HepG2 (cell line): Measurements from ENCODE around the gene PLCXD1. TPM values are rescaled to one million over a fixed set of nuclear protein-coding genes. Genes with fewer than 3 reads are reported as not detected.

Experiments
- AKAP8 ChIP-seq: sonication (generic); formaldehyde crosslinking; IDR thresholded peaks from 2 replicates; pipeline ENCODE4 v1.5.1; 2020; ENCODE audit warnings: mild to moderate bottlenecking, missing genetic modification reagents
- CSRNP2 ChIP-seq: sonication (generic); formaldehyde crosslinking; conservative IDR thresholded peaks from 2 replicates; pipeline ENCODE4 v1.8.0; 2022; ENCODE audit warnings: low read depth, missing genetic modification reagents
- FOSL2 ChIP-seq: sonication (generic); formaldehyde crosslinking; IDR thresholded peaks from 2 replicates; pipeline ENCODE4 v1.4.0; 2020; ENCODE audit warnings: missing genetic modification reagents
- HNRNPLL ChIP-seq: fragments of 200-400 bp; formaldehyde crosslinking; IDR thresholded peaks from 2 replicates; pipeline ENCODE4 v1.6.1; 2017; ENCODE audit warnings: mild to moderate bottlenecking, low read depth, low read length; ENCODE audit not compliant: poor library complexity, severe bottlenecking
- JARID2 ChIP-seq: sonication (generic); formaldehyde crosslinking; IDR thresholded peaks from 2 replicates; pipeline ENCODE4 v1.8.1; 2023; ENCODE audit warnings: missing genetic modification reagents, inconsistent platforms; ENCODE audit not compliant: insufficient replicate concordance
- NCOA1 ChIP-seq: sonication (generic); formaldehyde crosslinking; IDR thresholded peaks from 2 replicates; pipeline ENCODE4 v1.9.0; 2021; ENCODE audit warnings: missing genetic modification reagents
- NFIC ChIP-seq: IDR thresholded peaks from 2 replicates; pipeline ENCODE4 v1.6.1; 2012; ENCODE audit warnings: mild to moderate bottlenecking, low read length, inconsistent platforms
- RBM39 ChIP-seq: fragments of 200-400 bp; formaldehyde crosslinking; IDR thresholded peaks from one replicate; pipeline ENCODE4 v1.6.1; 2018; ENCODE audit warnings: antibody characterized with exemption, mild to moderate bottlenecking, low read depth, low read length; ENCODE audit not compliant: poor library complexity, severe bottlenecking
- REL ChIP-seq: sonication (generic); formaldehyde crosslinking; conservative IDR thresholded peaks from 2 replicates; pipeline ENCODE4 v1.8.0; 2022; ENCODE audit warnings: mild to moderate bottlenecking, missing genetic modification reagents, moderate library complexity
- SNAPC2 ChIP-seq: sonication (generic); formaldehyde crosslinking; IDR thresholded peaks from 2 replicates; pipeline ENCODE4 v1.8.1; 2022; ENCODE audit warnings: mild to moderate bottlenecking, missing genetic modification reagents
- TARDBP ChIP-seq: sonication (generic); formaldehyde crosslinking; IDR thresholded peaks from 2 replicates; pipeline ENCODE4 v1.8.0; 2022; ENCODE audit warnings: mild to moderate bottlenecking, missing genetic modification reagents
- UBTF ChIP-seq: sonication (generic); formaldehyde crosslinking; IDR thresholded peaks from 2 replicates; pipeline ENCODE4 v1.4.0; 2020; ENCODE audit warnings: mild to moderate bottlenecking, missing genetic modification reagents
- ZNF124 ChIP-seq: sonication (generic); formaldehyde crosslinking; IDR thresholded peaks from 2 replicates; pipeline ENCODE4 v1.4.0; 2020; ENCODE audit warnings: missing genetic modification reagents
- ZNF205 ChIP-seq: IDR thresholded peaks from 2 replicates; pipeline ENCODE4 v1.6.1; 2018; ENCODE audit warnings: missing biosample characterization, missing genetic modification reagents
- ZNF615 ChIP-seq: sonication (generic); formaldehyde crosslinking; IDR thresholded peaks from 2 replicates; pipeline ENCODE4 v1.5.0; 2020; ENCODE audit warnings: mild to moderate bottlenecking, missing genetic modification reagents, borderline replicate concordance
- ZNF770 ChIP-seq: sonication (generic); formaldehyde crosslinking; IDR thresholded peaks from 2 replicates; pipeline ENCODE4 v1.5.0; 2020; ENCODE audit warnings: mild to moderate bottlenecking, missing genetic modification reagents
- polyA plus RNA-seq, 8 experiments: library from polyadenylated mRNA; depleted of rRNA in 3 of 8; stranded (reverse) in 7 of 8; unstranded in 1 of 8; fragments of >200 nt; fragmentation: Illumina TruSeq in 4 of 8; extraction: Trizol in 4 of 8; gene quantifications; 2 replicates each; pipeline versions ENCODE4 v1.2.1 to v1.2.3, GENCODE V29; 2011 to 2016; ENCODE audit warnings: low read depth in 4 of 8, missing spikeins in 1 of 8, mixed read lengths in 1 of 8; ENCODE audit not compliant: insufficient read depth in 1 of 8
- total RNA-seq, 5 experiments: library from RNA; depleted of rRNA; stranded (reverse); fragments of >200 nt; fragmentation: Illumina TruSeq; extraction: Trizol; gene quantifications; 2 replicates each; pipeline ENCODE4 v1.2.3, GENCODE V29; 2016; ENCODE audit warnings: low read depth in 1 of 5
- TF ChIP-seq, protein P1 (sequence below): sonication (generic); formaldehyde crosslinking; conservative IDR thresholded peaks from 2 replicates; pipeline ENCODE4 v1.8.0; 2022; ENCODE audit warnings: mild to moderate bottlenecking, moderate library complexity, missing genetic modification reagents
- TF ChIP-seq, protein P2 (sequence below): sonication (generic); formaldehyde crosslinking; IDR thresholded peaks from 2 replicates; pipeline ENCODE4 v1.4.0; 2020; ENCODE audit warnings: missing genetic modification reagents
- TF ChIP-seq, protein P3 (sequence below): sonication (generic); IDR thresholded peaks from 2 replicates; pipeline ENCODE4 v1.6.1; 2016; ENCODE audit warnings: low read depth, borderline replicate concordance

Gene PLCXD1
- total and polyA plus RNA-seq, 2 of the 13 experiments (the other 11 are each of a cell fraction or from before 2014, with no cell fraction given) = 87.7 to 153 TPM

GRCh38 chrX:323721-324628 lies 42.8 kb downstream of the PLCXD1 start (continued):
- TF ChIP-seq NFIC = no peak
- no peak for TF ChIP-seq ZNF205
- no peak for TF ChIP-seq ZNF770 (CRISPR knock-in tag)
- TF ChIP-seq, protein P1, sequence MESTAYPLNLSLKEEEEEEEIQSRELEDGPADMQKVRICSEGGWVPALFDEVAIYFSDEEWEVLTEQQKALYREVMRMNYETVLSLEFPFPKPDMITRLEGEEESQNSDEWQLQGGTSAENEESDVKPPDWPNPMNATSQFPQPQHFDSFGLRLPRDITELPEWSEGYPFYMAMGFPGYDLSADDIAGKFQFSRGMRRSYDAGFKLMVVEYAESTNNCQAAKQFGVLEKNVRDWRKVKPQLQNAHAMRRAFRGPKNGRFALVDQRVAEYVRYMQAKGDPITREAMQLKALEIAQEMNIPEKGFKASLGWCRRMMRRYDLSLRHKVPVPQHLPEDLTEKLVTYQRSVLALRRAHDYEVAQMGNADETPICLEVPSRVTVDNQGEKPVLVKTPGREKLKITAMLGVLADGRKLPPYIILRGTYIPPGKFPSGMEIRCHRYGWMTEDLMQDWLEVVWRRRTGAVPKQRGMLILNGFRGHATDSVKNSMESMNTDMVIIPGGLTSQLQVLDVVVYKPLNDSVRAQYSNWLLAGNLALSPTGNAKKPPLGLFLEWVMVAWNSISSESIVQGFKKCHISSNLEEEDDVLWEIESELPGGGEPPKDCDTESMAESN = 0 out of 2 replicates have a peak, but pooled peaks have one; percentile 15
- TF ChIP-seq ZNF124 (CRISPR knock-in tag) = peak; percentile 15; the same call in 1 of the 2 replicates
- 0 out of 2 replicates have a peak, but pooled peaks have one; percentile 27 for TF ChIP-seq FOSL2
- peak; percentile 87; the same call in 1 of the 2 replicates for TF ChIP-seq TARDBP
- peak; percentile 95 for TF ChIP-seq AKAP8 (CRISPR knock-in tag)
- no peak for TF ChIP-seq REL (CRISPR knock-in tag)
- TF ChIP-seq, protein P2, sequence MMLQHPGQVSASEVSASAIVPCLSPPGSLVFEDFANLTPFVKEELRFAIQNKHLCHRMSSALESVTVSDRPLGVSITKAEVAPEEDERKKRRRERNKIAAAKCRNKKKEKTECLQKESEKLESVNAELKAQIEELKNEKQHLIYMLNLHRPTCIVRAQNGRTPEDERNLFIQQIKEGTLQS (CRISPR knock-in tag) = 0 out of 2 replicates have a peak, but pooled peaks have one; percentile 15
- TF ChIP-seq SNAPC2 (CRISPR knock-in tag) = peak; percentile 44; the same call in 1 of the 2 replicates
- TF ChIP-seq JARID2 = no peak
- TF ChIP-seq ZNF615 (CRISPR knock-in tag) = no peak
- 0 out of 2 replicates have a peak, but pooled peaks have one; percentile 37 for TF ChIP-seq UBTF (CRISPR knock-in tag)
- TF ChIP-seq CSRNP2 (CRISPR knock-in tag) = no peak
- TF ChIP-seq, protein P3, sequence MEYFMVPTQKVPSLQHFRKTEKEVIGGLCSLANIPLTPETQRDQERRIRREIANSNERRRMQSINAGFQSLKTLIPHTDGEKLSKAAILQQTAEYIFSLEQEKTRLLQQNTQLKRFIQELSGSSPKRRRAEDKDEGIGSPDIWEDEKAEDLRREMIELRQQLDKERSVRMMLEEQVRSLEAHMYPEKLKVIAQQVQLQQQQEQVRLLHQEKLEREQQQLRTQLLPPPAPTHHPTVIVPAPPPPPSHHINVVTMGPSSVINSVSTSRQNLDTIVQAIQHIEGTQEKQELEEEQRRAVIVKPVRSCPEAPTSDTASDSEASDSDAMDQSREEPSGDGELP = peak; percentile 78; the same call in 1 of the 2 replicates
- peak; percentile 25 for TF ChIP-seq RBM39
- no peak for TF ChIP-seq NCOA1 (CRISPR knock-in tag)
- TF ChIP-seq HNRNPLL = peak; percentile 24
